MM.1S (cell line): ENCODE measurements around the gene BAK1.

Experiments used
- DNase-seq: peaks from one replicate; pipeline ENCODE4 v3.0.0-alpha.2; 2015
- H2AFZ ChIP-seq: fragments of 300-600 bp; sonication (generic); 2 replicates; pipeline ENCODE4 v1.6.0; 2016; ENCODE audit warnings: antibody characterized with exemption, low read length
- H3F3A ChIP-seq: fragments of 300-600 bp; sonication (generic); 2 replicates; pipeline ENCODE4 v1.6.1; 2016; ENCODE audit warnings: mild to moderate bottlenecking, antibody characterized with exemption, low read length, moderate library complexity, mixed read lengths; ENCODE audit not compliant: insufficient read depth
- H3K27ac ChIP-seq: fragments of 300-600 bp; sonication (generic); 2 replicates; pipeline ENCODE4 v1.5.1; 2016; ENCODE audit warnings: mild to moderate bottlenecking, low read length
- H3K27me3 ChIP-seq: fragments of 300-600 bp; sonication (generic); replicated peaks from 2 replicates; pipeline ENCODE4 v1.6.0; 2016; ENCODE audit warnings: low read length; ENCODE audit not compliant: insufficient read depth
- H3K36me3 ChIP-seq: fragments of 300-600 bp; sonication (generic); replicated peaks from 2 replicates; pipeline ENCODE4 v1.6.1; 2016; ENCODE audit warnings: mild to moderate bottlenecking, low read length, mixed read lengths; ENCODE audit not compliant: insufficient read depth
- H3K4me1 ChIP-seq: fragments of 300-600 bp; sonication (generic); 2 replicates; pipeline ENCODE4 v1.6.1; 2016; ENCODE audit warnings: low read length, mixed read lengths
- H3K4me2 ChIP-seq: fragments of 300-600 bp; sonication (generic); 2 replicates; pipeline ENCODE4 v1.6.0; 2016; ENCODE audit warnings: low read depth, low read length
- H3K4me3 ChIP-seq: fragments of 300-600 bp; sonication (generic); 2 replicates; pipeline ENCODE4 v1.5.1; 2016; ENCODE audit warnings: low read length, mixed read lengths
- H3K79me2 ChIP-seq: fragments of 300-600 bp; sonication (generic); 2 replicates; pipeline ENCODE4 v1.6.1; 2016; ENCODE audit warnings: mixed run types, low read length, mixed read lengths
- H3K9ac ChIP-seq: fragments of 300-600 bp; sonication (generic); 2 replicates; pipeline ENCODE4 v1.6.1; 2016; ENCODE audit warnings: low read length, mixed read lengths
- H3K9me2 ChIP-seq: fragments of 300-600 bp; sonication (generic); replicated peaks from 2 replicates; pipeline ENCODE4 v1.6.1; 2016; ENCODE audit warnings: mild to moderate bottlenecking, low read length, mixed read lengths; ENCODE audit not compliant: insufficient read depth
- H3K9me3 ChIP-seq: fragments of 300-600 bp; sonication (generic); replicated peaks from 2 replicates; pipeline ENCODE4 v1.6.1; 2016; ENCODE audit warnings: mild to moderate bottlenecking, low read length, mixed read lengths; ENCODE audit not compliant: insufficient read depth
- H4K20me1 ChIP-seq: fragments of 300-600 bp; sonication (generic); 2 replicates; pipeline ENCODE4 v1.6.1; 2016; ENCODE audit warnings: mild to moderate bottlenecking, low read length, moderate library complexity, mixed read lengths; ENCODE audit not compliant: insufficient read depth
- EZH2 ChIP-seq: fragments of 300-600 bp; sonication (generic); optimal IDR thresholded peaks from 2 replicates; pipeline ENCODE3; 2017; ENCODE audit warnings: low read depth, mild to moderate bottlenecking, antibody characterized with exemption, low read length, mixed read lengths
- EZH2phosphoT487 ChIP-seq: fragments of 300-600 bp; sonication (generic); IDR thresholded peaks from 2 replicates; pipeline ENCODE4 v1.6.1; 2018; ENCODE audit warnings: antibody characterized with exemption, low read length
- TF ChIP-seq, protein P1 (sequence below): fragments of 300-600 bp; sonication (generic); IDR thresholded peaks from 2 replicates; pipeline ENCODE4 v1.5.1; 2016; ENCODE audit warnings: antibody characterized with exemption, low read length, mixed read lengths

Gene BAK1

GRCh38 chr6:33578588-33579011, 1.5 kb downstream of the BAK1 start:
- TF ChIP-seq EZH2: no peak
- TF ChIP-seq EZH2phosphoT487: no peak
- TF ChIP-seq, protein P1, sequence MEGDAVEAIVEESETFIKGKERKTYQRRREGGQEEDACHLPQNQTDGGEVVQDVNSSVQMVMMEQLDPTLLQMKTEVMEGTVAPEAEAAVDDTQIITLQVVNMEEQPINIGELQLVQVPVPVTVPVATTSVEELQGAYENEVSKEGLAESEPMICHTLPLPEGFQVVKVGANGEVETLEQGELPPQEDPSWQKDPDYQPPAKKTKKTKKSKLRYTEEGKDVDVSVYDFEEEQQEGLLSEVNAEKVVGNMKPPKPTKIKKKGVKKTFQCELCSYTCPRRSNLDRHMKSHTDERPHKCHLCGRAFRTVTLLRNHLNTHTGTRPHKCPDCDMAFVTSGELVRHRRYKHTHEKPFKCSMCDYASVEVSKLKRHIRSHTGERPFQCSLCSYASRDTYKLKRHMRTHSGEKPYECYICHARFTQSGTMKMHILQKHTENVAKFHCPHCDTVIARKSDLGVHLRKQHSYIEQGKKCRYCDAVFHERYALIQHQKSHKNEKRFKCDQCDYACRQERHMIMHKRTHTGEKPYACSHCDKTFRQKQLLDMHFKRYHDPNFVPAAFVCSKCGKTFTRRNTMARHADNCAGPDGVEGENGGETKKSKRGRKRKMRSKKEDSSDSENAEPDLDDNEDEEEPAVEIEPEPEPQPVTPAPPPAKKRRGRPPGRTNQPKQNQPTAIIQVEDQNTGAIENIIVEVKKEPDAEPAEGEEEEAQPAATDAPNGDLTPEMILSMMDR: no peak
- Histone ChIP-seq H3K9me3 (no peaks in the 10 kb centered on the region), H3K4me1 (peaks cover 19% of the 10 kb centered on the region), H3K36me3 (0 out of 2 replicates have a peak, but pooled peaks cover 8% of the 10 kb centered on the region), H3K9me2 (no peaks in the 10 kb centered on the region), H3K27me3 (no peaks in the 10 kb centered on the region), H3K4me2 (peak overlapping the region; percentile 91), H2AFZ (no peak overlapping the region), H4K20me1 (no peaks in the 10 kb centered on the region), H3K4me3 (peak overlapping the region; percentile 100), H3K9ac (peak overlapping the region; percentile 97), H3K79me2 (peaks cover 55% of the 10 kb centered on the region), H3F3A (peaks cover 21% of the 10 kb centered on the region), H3K27ac (peak overlapping the region; percentile 77)
- peak; percentile 64 for DNase-seq

- Histone ChIP-seq H3K36me3 (0 out of 2 replicates have a peak, but pooled peaks cover 8% of the 10 kb centered on the region), H3K79me2 (peaks cover 55% of the 10 kb centered on the region), H3K27ac (peak overlapping the region; percentile 77), H3K9me2 (no peaks in the 10 kb centered on the region), H3K4me2 (peak overlapping the region; percentile 91), H2AFZ (no peak overlapping the region), H3F3A (peaks cover 21% of the 10 kb centered on the region), H3K9me3 (no peaks in the 10 kb centered on the region), H3K27me3 (no peaks in the 10 kb centered on the region), H3K4me1 (peaks cover 19% of the 10 kb centered on the region), H3K9ac (peak overlapping the region; percentile 97; the same call in 1 of the 2 replicates), H4K20me1 (no peaks in the 10 kb centered on the region), H3K4me3 (peak overlapping the region; percentile 100)
- TF ChIP-seq EZH2: no peak
- TF ChIP-seq EZH2phosphoT487: no peak
- TF ChIP-seq, protein P1: no peak
- no peak for DNase-seq
These were observed 1.9 kb downstream of the BAK1 start for GRCh38 chr6:33578164-33578563.

GRCh38 chr6:33577718-33578117, 2.4 kb downstream of the BAK1 start:
- Histone ChIP-seq H3K9me3 (no peaks in the 10 kb centered on the region), H3K4me2 (peak overlapping the region; percentile 91), H3K9me2 (no peaks in the 10 kb centered on the region), H3K4me3 (peak overlapping the region; percentile 100; the same call in 1 of the 2 replicates), H3F3A (peaks cover 21% of the 10 kb centered on the region), H3K27ac (peak overlapping the region; percentile 77), H3K27me3 (no peaks in the 10 kb centered on the region), H2AFZ (no peak overlapping the region), H3K79me2 (peaks cover 55% of the 10 kb centered on the region), H4K20me1 (no peaks in the 10 kb centered on the region), H3K36me3 (0 out of 2 replicates have a peak, but pooled peaks cover 8% of the 10 kb centered on the region), H3K9ac (peak overlapping the region; percentile 97; the same call in 1 of the 2 replicates), H3K4me1 (peaks cover 19% of the 10 kb centered on the region)
- TF ChIP-seq, protein P1: no peak
- TF ChIP-seq EZH2 (no peak), EZH2phosphoT487 (no peak)
- DNase-seq: no peak
